GM13977 (cell line): ENCODE measurements around the gene CDIP1.

Source experiments
- DNase-seq: peaks from one replicate; pipeline ENCODE4 v3.0.0; 2012; ENCODE audit warnings: low spot score
- in situ Hi-C: fragments of 300-500 bp; cut with MboI; formaldehyde crosslinking; loops from one replicate; pipeline ENCODE4 v1.12.0; 2022; ENCODE audit warnings: low sequenced_read_pairs, low pct_unique_long_range_greater_than_20kb, mixed read lengths, inconsistent platforms; ENCODE audit not compliant: unreplicated experiment
- TF ChIP-seq, protein P1 (sequence below): IDR thresholded peaks from 2 replicates; pipeline ENCODE4 v1.5.1; 2012; ENCODE audit warnings: mild to moderate bottlenecking, control low read depth; ENCODE audit not compliant: insufficient read depth; ENCODE audit errors: extremely low read depth, missing control alignments

Gene CDIP1

DNA sequence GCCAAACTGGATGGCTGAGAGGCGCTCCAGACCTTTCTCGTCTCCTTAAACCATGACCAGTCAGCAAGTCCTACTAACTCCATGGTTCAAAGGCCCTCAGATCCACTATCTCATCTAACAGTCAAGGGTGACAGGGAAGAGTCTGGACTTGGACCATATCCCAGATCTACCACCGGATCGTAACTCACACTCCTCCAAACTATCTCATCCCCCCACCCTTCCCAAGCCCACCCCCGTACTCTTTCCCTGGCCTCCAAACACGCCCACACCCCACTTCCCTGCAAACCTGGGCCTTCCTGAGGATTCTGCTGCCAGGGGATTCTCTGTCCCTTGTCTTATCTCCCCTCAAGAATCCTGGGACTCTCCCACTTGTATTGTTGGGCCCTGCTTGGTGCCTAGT is 5.1 kb downstream of the CDIP1 start:
- TF ChIP-seq, protein P1, sequence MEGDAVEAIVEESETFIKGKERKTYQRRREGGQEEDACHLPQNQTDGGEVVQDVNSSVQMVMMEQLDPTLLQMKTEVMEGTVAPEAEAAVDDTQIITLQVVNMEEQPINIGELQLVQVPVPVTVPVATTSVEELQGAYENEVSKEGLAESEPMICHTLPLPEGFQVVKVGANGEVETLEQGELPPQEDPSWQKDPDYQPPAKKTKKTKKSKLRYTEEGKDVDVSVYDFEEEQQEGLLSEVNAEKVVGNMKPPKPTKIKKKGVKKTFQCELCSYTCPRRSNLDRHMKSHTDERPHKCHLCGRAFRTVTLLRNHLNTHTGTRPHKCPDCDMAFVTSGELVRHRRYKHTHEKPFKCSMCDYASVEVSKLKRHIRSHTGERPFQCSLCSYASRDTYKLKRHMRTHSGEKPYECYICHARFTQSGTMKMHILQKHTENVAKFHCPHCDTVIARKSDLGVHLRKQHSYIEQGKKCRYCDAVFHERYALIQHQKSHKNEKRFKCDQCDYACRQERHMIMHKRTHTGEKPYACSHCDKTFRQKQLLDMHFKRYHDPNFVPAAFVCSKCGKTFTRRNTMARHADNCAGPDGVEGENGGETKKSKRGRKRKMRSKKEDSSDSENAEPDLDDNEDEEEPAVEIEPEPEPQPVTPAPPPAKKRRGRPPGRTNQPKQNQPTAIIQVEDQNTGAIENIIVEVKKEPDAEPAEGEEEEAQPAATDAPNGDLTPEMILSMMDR, result no peak
- no peak for DNase-seq
- in situ Hi-C loops, result no loop called here

DNA sequence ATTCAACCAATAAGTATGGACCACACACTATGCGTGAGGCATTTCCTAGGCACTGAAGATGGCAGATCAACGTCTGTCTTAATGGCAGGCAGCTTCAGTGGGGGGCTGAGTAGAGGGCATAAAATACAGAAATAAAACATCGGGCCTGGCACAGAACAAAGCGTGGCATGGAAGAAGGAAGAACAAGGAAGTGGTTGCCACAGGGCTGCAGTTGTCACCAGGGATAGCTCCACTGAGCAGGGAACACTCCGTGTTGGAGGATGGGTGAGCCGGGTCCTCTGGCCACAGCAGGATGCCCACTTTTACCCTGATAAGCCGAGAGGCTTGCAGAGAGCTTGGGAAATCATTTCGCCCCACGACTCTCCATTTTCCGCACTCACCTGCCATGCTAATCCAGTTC is 6.3 kb downstream of the CDIP1 start:
- no peak for DNase-seq
- in situ Hi-C loops, result no loop called here
- TF ChIP-seq, protein P1, result no peak

DNA sequence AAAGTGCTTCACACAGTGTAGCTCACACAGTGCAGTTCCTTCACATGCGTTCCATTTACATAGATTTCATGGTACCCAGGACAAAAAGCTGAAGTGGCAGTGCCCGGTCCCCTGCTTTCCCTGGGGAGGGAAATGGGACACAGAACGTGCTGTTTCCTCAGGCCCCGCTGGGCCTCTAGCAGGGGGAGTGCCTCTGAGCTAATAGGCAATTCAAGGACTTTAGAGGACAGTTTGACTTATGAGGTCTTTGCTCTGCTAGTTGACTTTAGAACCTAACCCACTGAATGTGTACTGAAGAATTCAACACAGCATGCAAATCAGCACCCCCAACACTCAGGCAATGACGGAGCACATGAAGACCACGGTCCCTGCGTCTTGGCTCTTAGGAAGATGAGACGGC is 6.8 kb downstream of the CDIP1 start:
- DNase-seq, result no peak
- TF ChIP-seq, protein P1, result no peak
- in situ Hi-C loops, result no loop called here

DNA sequence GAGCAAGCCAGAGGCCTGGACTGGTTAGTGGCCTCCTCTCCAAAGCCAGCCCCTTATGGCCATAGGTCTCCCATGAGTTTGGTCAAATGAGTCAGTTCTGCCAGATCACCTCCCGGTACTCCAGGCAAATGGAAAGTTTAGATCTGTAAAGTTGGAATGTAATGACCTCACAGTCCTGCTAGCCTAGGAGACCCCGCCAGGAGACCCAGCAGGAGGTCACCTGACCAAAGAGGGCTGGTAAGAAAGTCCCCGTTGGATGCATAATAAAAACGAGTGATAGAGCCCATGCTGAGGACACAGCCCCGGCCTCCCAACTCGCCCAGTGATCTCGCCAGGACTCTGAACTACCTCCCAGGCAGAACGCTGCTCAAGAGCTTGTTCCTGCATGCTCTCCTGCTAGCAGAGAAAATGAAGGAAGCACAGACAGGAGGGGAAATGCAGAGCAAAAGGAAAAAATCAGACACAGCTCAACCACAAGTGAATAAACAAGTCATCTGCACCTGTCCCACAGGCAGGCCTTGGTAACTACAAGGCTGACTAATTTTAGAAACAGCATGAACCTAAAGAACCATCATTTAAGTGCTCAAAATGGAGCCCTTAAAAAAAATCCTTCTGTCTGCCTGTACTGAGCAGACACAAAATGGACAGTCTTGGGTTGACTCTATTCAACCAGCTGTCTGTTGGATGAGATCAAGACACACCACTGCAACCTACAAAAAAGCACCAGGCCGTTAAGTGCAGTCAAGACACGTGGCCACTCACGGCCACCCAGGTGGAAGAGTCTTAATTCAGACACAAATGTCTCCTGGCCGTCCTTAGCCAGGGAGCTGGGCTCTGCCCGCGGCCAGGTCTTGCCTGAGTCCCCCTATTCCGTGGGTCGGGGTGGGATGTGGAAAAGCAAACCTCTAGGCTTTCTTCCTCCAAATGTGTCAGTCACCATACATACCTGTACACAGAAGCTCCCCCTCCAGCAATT is 9.2 kb downstream of the CDIP1 start:
- TF ChIP-seq, protein P1, result no peak
- DNase-seq, result no peak
- in situ Hi-C loops, result no loop called here

DNA sequence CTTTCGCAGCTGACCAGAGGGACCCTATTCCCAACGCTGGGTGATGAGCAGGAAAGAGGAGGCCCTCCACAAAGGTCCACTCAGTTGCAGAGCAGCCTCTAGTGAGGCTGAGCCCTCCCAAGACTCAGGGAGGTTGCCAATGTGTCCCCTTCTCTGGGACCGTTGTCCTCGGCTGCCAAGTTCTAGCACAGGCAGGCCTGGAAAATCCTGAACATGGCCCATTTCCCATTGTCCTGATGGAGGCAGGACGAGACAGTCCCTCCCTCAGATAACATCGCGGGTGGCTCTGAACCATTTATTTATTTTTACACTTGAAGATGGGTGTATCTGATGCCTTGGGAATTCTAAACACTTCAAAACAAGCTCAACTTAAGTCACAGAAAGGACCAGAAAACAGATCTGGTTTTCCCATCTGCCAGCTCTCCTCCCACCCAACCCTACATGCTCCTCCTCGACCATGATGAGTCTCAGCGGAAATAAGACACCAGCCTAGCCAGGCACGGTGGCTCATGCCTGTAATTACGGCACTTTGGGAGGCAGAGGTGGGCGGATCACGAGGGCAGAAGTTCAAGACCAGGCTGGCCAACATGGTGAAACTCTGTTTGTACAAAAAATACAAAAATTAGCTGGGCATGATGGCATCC is 12.8 kb downstream of the CDIP1 start:
- TF ChIP-seq, protein P1, result no peak
- in situ Hi-C loops, result no loop called here

DNA sequence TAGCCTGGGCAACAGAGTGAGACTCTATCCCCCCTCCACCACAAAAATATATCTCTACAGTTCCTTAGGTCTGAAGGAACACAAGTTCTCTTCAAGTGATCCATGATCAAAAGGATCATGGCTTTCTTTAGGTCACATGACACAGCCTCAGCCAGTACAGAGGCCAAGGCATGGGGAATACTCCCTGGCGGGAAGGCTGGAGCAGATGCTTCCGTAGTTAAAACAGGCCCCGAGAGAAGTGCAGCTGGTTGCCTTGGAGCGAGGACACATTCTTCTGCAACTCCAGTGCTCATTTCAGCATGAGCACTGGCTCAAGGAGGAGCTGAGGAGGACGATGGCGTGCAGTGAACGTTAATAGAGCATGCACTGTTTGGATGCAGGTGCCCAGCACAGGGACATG is 13.5 kb downstream of the CDIP1 start:
- in situ Hi-C loops, result no loop called here
- TF ChIP-seq, protein P1, result no peak

More for the DNA sequence above, 12.8 kb downstream of the CDIP1 start:
- no peak for DNase-seq

More for the DNA sequence above, 13.5 kb downstream of the CDIP1 start:
- no peak for DNase-seq
